Suprapubic skin (tissue), 4 donors: ENCODE results near the gene ATP6V1F.

Source experiments
- CTCF ChIP-seq, 2 donors: fragments of 200-600 bp in 1 of 2; fragments of 450-650 bp in 1 of 2; sonication (generic) in 1 of 2; IDR thresholded peaks; one replicate each; pipeline ENCODE4 v1.5.1; 2016 to 2019; ENCODE audit warnings: antibody characterized with exemption in 2 of 2, mild to moderate bottlenecking in 1 of 2, moderate library complexity in 1 of 2
- EP300 ChIP-seq: sonication (generic); formaldehyde crosslinking; IDR thresholded peaks from one replicate; pipeline ENCODE4 v1.6.1; 2017; ENCODE audit warnings: antibody characterized with exemption
- POLR2A ChIP-seq, 2 donors: fragments of 450-650 bp; IDR thresholded peaks; one replicate each; pipeline ENCODE4 v1.6.1; 2017; ENCODE audit warnings: antibody characterized with exemption in 2 of 2, mild to moderate bottlenecking in 2 of 2, moderate library complexity in 2 of 2
- POLR2AphosphoS5 ChIP-seq, 3 donors: sonication (generic); formaldehyde crosslinking; IDR thresholded peaks; one replicate each; pipeline ENCODE4 v1.6.1; 2017; ENCODE audit warnings: antibody characterized with exemption in 3 of 3

DNA sequence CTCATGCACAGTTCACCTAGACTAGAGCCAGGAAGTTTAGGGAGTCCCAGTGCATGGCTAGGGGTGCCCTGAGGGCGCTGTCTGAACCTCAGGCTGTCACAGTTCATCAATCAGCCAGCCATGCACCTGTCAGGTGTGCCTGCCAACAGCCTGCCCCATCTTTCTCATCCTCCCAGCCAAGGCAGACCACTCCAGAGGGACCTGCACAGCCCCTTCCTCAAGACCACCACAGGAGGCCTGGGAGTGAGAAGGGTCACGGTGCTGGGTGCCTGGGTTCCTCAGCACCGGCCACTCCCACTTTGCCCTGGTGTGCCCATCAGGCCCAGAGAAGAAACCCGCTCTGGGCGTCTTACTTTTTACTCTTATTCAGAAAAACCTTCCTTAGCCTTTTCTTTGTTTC is 8.4 kb downstream of the ATP6V1F start:
- TF ChIP-seq CTCF (IDR thresholded peaks at IDR 0.05), result no peak
- TF ChIP-seq EP300, result no peak
- TF ChIP-seq POLR2A (IDR thresholded peaks at IDR 0.05), result no peak
- no peak for TF ChIP-seq POLR2AphosphoS5 (IDR thresholded peaks at IDR 0.05)
